Measurements from ENCODE around the gene KRT2.
"Not testable (repeated sequence)": the region's sequence is repeated elsewhere in the genome, so short reads cannot be mapped to it uniquely, and the experiment has no call there.

GRCh38 chr12:52669941-52670340 lies 17.9 kb upstream of the KRT2 start:
- TF ChIP-seq CTCF, POLR2A, EP300, POLR2AphosphoS5 (IDR thresholded peaks at IDR 0.05): not testable (repeated sequence)
